Hepatocyte (in vitro differentiated cells): ENCODE results near the gene SLC9C2. TPM values are rescaled to one million over a fixed set of nuclear protein-coding genes. Genes with fewer than 3 reads are reported as not detected.
"Not testable (repeated sequence)": the region's sequence is repeated elsewhere in the genome, so short reads cannot be mapped to it uniquely, and the experiment has no call there.

Source experiments
- DNase-seq: peaks from one replicate; pipeline ENCODE4 v3.0.0-alpha.2; 2016; ENCODE audit warnings: low spot score
- H2AFZ ChIP-seq: fragments of 200-600 bp; sonication (generic); 2 replicates; pipeline ENCODE4 v1.6.0; 2016; ENCODE audit warnings: antibody characterized with exemption, mild to moderate bottlenecking
- H3K27ac ChIP-seq: fragments of 200-600 bp; sonication (generic); 2 replicates; pipeline ENCODE4 v1.5.1; 2016; ENCODE audit warnings: mild to moderate bottlenecking
- H3K27me3 ChIP-seq: fragments of 200-600 bp; sonication (generic); 2 replicates; pipeline ENCODE4 v1.6.1; 2016
- H3K36me3 ChIP-seq: fragments of 200-600 bp; sonication (generic); replicated peaks from 2 replicates; pipeline ENCODE4 v1.5.1; 2016; ENCODE audit warnings: low read depth; ENCODE audit not compliant: insufficient read depth
- H3K4me1 ChIP-seq: fragments of 200-600 bp; sonication (generic); 2 replicates; pipeline ENCODE4 v1.5.1; 2016; ENCODE audit warnings: mild to moderate bottlenecking, moderate library complexity; ENCODE audit not compliant: insufficient read depth
- H3K4me2 ChIP-seq: fragments of 200-600 bp; sonication (generic); 2 replicates; pipeline ENCODE4 v1.6.0; 2016
- H3K4me3 ChIP-seq: fragments of 200-600 bp; sonication (generic); 2 replicates; pipeline ENCODE4 v1.5.1; 2016; ENCODE audit warnings: mild to moderate bottlenecking
- H3K79me2 ChIP-seq: fragments of 200-600 bp; sonication (generic); 2 replicates; pipeline ENCODE4 v1.6.0; 2017; ENCODE audit warnings: mild to moderate bottlenecking
- H3K9me2 ChIP-seq: fragments of 200-600 bp; sonication (generic); replicated peaks from 2 replicates; pipeline ENCODE4 v1.6.0; 2017; ENCODE audit warnings: mild to moderate bottlenecking; ENCODE audit not compliant: insufficient read depth
- H3K9me3 ChIP-seq: fragments of 200-600 bp; sonication (generic); 2 replicates; pipeline ENCODE4 v1.5.1; 2016; ENCODE audit warnings: low read depth, mild to moderate bottlenecking
- H4K20me1 ChIP-seq: fragments of 200-600 bp; sonication (generic); 2 replicates; pipeline ENCODE4 v1.6.0; 2016; ENCODE audit warnings: mild to moderate bottlenecking; ENCODE audit not compliant: insufficient read depth, poor library complexity, severe bottlenecking
- EZH2 ChIP-seq: fragments of 200-600 bp; sonication (generic); IDR thresholded peaks from 2 replicates; pipeline ENCODE4 v1.6.1; 2016; ENCODE audit warnings: antibody characterized with exemption, mild to moderate bottlenecking, borderline replicate concordance
- EZH2phosphoT487 ChIP-seq: fragments of 200-600 bp; sonication (generic); IDR thresholded peaks from one replicate; pipeline ENCODE4 v1.6.1; 2018; ENCODE audit warnings: antibody characterized with exemption, mild to moderate bottlenecking, low read depth, moderate library complexity; ENCODE audit not compliant: unreplicated experiment, severe bottlenecking
- WGBS: methylation state at CpG from one replicate; pipeline ENCODE4 v1.1.6; 2016; ENCODE audit warnings: low lambda C conversion rate; ENCODE audit errors: missing lambda C conversion rate; 5-methylcytosine and 5-hydroxymethylcytosine counted together
- polyA plus RNA-seq: library from polyadenylated mRNA; unstranded; fragments of >200 nt; fragmentation: Nextera tagmentation; extraction: Ambion mirVana; gene quantifications from 2 replicates; pipeline ENCODE4 v1.2.1, GENCODE V29; 2016
- total RNA-seq: library from RNA; depleted of rRNA; stranded (reverse); fragments of >200 nt; gene quantifications from 2 replicates; pipeline ENCODE4 v1.2.3, GENCODE V29; 2014
- TF ChIP-seq, protein P1 (sequence below): fragments of 200-600 bp; sonication (generic); IDR thresholded peaks from 2 replicates; pipeline ENCODE4 v1.5.1; 2016; ENCODE audit warnings: antibody characterized with exemption, mild to moderate bottlenecking; ENCODE audit not compliant: poor library complexity

Gene SLC9C2
- total and polyA plus RNA-seq, 2 experiments from 2014 or later, result 0.77 to 1.1 TPM

DNA sequence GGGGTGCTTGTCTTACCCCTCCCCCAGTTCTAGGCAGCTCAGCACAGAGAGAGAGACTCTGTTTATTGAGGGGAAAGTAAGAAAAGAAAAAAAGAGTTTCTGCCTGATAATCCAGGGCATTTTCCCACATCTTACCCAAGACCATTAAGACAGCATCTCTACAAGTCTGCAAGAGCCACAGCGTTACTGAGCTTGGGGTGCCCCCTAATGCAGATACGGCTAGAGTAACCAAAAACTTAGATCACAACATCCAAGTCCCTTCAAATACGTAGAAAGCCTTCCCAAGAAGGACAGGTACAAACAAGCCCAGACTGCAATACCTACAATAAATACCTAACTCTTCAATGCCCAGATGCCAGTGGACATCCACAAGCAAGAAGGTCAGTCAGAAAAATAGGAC is 26.0 kb upstream of the SLC9C2 start:
- DNase-seq, result no peak
- Histone ChIP-seq H4K20me1 (no peaks in the 10 kb centered on the region), H3K4me3 (no peak overlapping the region), H3K4me2 (no peak overlapping the region), H3K27ac (no peak overlapping the region), H3K4me1 (no peaks in the 10 kb centered on the region), H3K36me3 (no peaks in the 10 kb centered on the region), H2AFZ (no peak overlapping the region), H3K79me2 (no peaks in the 10 kb centered on the region), H3K27me3 (no peaks in the 10 kb centered on the region), H3K9me2 (no peaks in the 10 kb centered on the region), H3K9me3 (no peaks in the 10 kb centered on the region)
- TF ChIP-seq EZH2, result no peak
- TF ChIP-seq EZH2phosphoT487, result no peak
- TF ChIP-seq, protein P1, sequence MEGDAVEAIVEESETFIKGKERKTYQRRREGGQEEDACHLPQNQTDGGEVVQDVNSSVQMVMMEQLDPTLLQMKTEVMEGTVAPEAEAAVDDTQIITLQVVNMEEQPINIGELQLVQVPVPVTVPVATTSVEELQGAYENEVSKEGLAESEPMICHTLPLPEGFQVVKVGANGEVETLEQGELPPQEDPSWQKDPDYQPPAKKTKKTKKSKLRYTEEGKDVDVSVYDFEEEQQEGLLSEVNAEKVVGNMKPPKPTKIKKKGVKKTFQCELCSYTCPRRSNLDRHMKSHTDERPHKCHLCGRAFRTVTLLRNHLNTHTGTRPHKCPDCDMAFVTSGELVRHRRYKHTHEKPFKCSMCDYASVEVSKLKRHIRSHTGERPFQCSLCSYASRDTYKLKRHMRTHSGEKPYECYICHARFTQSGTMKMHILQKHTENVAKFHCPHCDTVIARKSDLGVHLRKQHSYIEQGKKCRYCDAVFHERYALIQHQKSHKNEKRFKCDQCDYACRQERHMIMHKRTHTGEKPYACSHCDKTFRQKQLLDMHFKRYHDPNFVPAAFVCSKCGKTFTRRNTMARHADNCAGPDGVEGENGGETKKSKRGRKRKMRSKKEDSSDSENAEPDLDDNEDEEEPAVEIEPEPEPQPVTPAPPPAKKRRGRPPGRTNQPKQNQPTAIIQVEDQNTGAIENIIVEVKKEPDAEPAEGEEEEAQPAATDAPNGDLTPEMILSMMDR, result peak; percentile 4
- 79% methylated on average over 3 of the region's 3 CpGs for WGBS

DNA sequence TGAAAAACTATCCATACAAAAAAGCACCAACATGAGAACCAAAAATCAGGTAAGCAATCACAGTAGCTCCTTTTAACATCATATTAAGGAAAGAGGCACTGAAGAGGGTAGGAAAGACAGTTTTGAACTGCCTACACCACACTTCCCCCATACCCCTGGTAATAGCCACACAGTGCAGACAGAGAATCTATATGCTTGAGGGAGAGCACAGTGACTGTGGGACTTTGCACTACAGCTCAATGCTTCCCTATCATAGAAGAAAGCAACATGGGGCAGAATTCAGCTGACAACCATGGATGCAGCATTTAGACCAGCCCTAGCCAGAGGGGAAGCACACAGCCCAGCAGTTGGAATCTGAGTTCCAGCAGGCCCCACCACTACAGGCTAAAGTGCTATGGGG is 24.4 kb upstream of the SLC9C2 start:
- TF ChIP-seq, protein P1, result no peak
- no peak for TF ChIP-seq EZH2phosphoT487
- no peak for TF ChIP-seq EZH2
- Histone ChIP-seq H3K9me2 (no peaks in the 10 kb centered on the region), H3K4me3 (no peak overlapping the region), H3K4me2 (no peak overlapping the region), H2AFZ (no peak overlapping the region), H3K79me2 (no peaks in the 10 kb centered on the region), H3K27ac (no peak overlapping the region), H3K27me3 (no peaks in the 10 kb centered on the region), H3K9me3 (no peaks in the 10 kb centered on the region), H3K36me3 (no peaks in the 10 kb centered on the region), H3K4me1 (no peaks in the 10 kb centered on the region), H4K20me1 (no peaks in the 10 kb centered on the region)
- no peak for DNase-seq

DNA sequence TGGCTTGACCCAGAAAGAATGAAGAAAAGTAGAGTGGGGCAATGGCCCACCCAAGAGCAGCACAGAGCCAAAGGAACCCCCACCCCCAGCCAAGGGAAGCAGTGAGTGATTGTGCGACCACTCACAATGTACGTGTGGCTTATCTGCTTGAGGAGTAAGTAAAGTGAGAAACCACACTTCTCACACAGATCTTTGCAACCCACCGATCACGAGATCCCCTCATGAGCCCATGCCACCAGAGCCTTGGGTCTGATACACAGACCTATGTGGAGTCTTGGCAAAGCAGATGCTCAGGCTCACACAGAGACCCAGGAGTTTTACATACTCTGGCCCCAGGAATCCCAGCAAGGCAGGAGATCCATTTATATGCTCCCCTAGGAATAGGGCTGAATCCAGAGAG is 14.0 kb upstream of the SLC9C2 start:
- Histone ChIP-seq H3K79me2 (no peaks in the 10 kb centered on the region), H3K4me2 (no peak overlapping the region), H3K9me2 (no peaks in the 10 kb centered on the region), H3K4me3 (no peak overlapping the region), H4K20me1 (no peaks in the 10 kb centered on the region), H3K36me3 (no peaks in the 10 kb centered on the region), H3K27me3 (no peaks in the 10 kb centered on the region), H3K9me3 (no peaks in the 10 kb centered on the region), H3K27ac (no peak overlapping the region), H2AFZ (no peak overlapping the region), H3K4me1 (no peaks in the 10 kb centered on the region)
- no peak for DNase-seq
- TF ChIP-seq EZH2phosphoT487, result no peak
- TF ChIP-seq, protein P1, result no peak
- TF ChIP-seq EZH2, result no peak
- 90% methylated on average over 4 of the region's 4 CpGs for WGBS

DNA sequence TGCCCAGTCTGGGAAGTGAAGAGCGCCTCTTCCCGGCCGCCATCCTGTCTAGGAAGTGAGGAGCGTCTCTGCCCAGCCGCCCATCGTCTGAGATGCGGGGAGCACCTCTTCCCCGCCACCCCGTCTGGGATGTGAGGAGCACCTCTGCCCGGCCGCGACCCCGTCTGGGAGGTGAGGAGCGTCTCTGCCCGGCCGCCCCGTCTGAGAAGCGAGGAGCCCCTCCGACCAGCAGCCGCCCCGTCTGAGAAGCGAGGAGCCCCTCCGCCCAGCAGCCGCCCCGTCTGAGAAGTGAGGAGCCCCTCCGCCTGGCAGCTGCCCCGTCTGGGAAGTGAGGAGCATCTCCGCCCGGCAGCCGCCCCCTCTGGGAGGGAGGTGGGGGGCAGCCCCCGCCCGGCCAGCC is 10.2 kb upstream of the SLC9C2 start:
- WGBS, result 100% methylated on average over 2 of the region's 32 CpGs
- not testable (repeated sequence) for H3K36me3 ChIP-seq, H3K27me3 ChIP-seq, H3K4me2 ChIP-seq, H3K9me2 ChIP-seq, DNase-seq, H4K20me1 ChIP-seq, H3K9me3 ChIP-seq, H3K4me1 ChIP-seq, H3K79me2 ChIP-seq, H2AFZ ChIP-seq, H3K4me3 ChIP-seq, H3K27ac ChIP-seq
